ENCODE measurements around the gene ROCK2. TPM values are rescaled to one million over a fixed set of nuclear protein-coding genes. Genes with fewer than 3 reads are reported as not detected.

The ROCK2 gene
- total and polyA plus RNA-seq, 10 donors, result 4.0 to 89.6 (median 65.8) TPM

GRCh38 chr2:11307764-11308415 lies 36.5 kb downstream of the ROCK2 start:
- peaks cover 0 to 89% (median 25%) of the 10 kb centered on the region in 6 donors for H3K4me1 ChIP-seq
- no peaks in the 10 kb centered on the region for H3K27me3 ChIP-seq (replicated peaks in 1 of 7)
- 96 to 99% (median 97%) methylated on average over 18 of the region's 18 CpGs for WGBS, 5 donors
- H3K27ac ChIP-seq, result no peak overlapping the region
- intact Hi-C loops (cut with DNase I; ENCODE audit: low total_unique reads), result no loop called here
- TF ChIP-seq POLR2AphosphoS5 (IDR thresholded peaks at IDR 0.05), result no peak
- no peak for TF ChIP-seq CTCF (IDR thresholded peaks at IDR 0.05 in 8 of 11, conservative IDR thresholded peaks at IDR 0.05 in 3 of 11)
- TF ChIP-seq POLR2A (IDR thresholded peaks at IDR 0.05), result no peak
- H3K4me3 ChIP-seq, result no peak overlapping the region
- H3K9me3 ChIP-seq, result no peaks in the 10 kb centered on the region
- no peak for DNase-seq
- no peaks in the 10 kb centered on the region for H3K36me3 ChIP-seq

GRCh38 chr2:11305958-11306357 lies 38.5 kb downstream of the ROCK2 start:
- TF ChIP-seq POLR2AphosphoS5 (IDR thresholded peaks at IDR 0.05) (no peak), CTCF (IDR thresholded peaks at IDR 0.05 in 8 of 11, conservative IDR thresholded peaks at IDR 0.05 in 3 of 11) (no peak), POLR2A (IDR thresholded peaks at IDR 0.05) (no peak)
- DNase-seq, result no peak
- Histone ChIP-seq H3K27ac (no peak overlapping the region), H3K4me1 (peaks cover 0 to 82% (median 21%) of the 10 kb centered on the region in 6 donors), H3K36me3 (no peaks in the 10 kb centered on the region), H3K9me3 (no peaks in the 10 kb centered on the region), H3K4me3 (no peak overlapping the region), H3K27me3 (replicated peaks in 1 of 7) (no peaks in the 10 kb centered on the region)
- 74 to 83% (median 81%) methylated on average over 1 of the region's 1 CpG for WGBS, 5 donors
- intact Hi-C loops (cut with DNase I; ENCODE audit: low total_unique reads), result no loop called here

GRCh38 chr2:11305338-11305737 lies 39.1 kb downstream of the ROCK2 start:
- H3K27me3 ChIP-seq (replicated peaks in 1 of 7), result no peaks in the 10 kb centered on the region
- H3K27ac ChIP-seq, result no peak overlapping the region
- intact Hi-C loops (cut with DNase I; ENCODE audit: low total_unique reads), result no loop called here
- H3K36me3 ChIP-seq, result no peaks in the 10 kb centered on the region
- TF ChIP-seq CTCF (IDR thresholded peaks at IDR 0.05 in 8 of 11, conservative IDR thresholded peaks at IDR 0.05 in 3 of 11) (no peak), POLR2A (IDR thresholded peaks at IDR 0.05) (no peak), POLR2AphosphoS5 (IDR thresholded peaks at IDR 0.05) (no peak)
- H3K4me1 ChIP-seq, result peaks cover 0 to 76% (median 18%) of the 10 kb centered on the region in 6 donors
- 72 to 94% (median 85%) methylated on average over 4 of the region's 4 CpGs for WGBS, 5 donors
- no peaks in the 10 kb centered on the region for H3K9me3 ChIP-seq
- H3K4me3 ChIP-seq, result no peak overlapping the region
- no peak for DNase-seq

GRCh38 chr2:11304476-11304875 lies 40.0 kb downstream of the ROCK2 start:
- intact Hi-C loops (cut with DNase I; ENCODE audit: low total_unique reads), result no loop called here
- peaks cover 0 to 75% (median 18%) of the 10 kb centered on the region in 6 donors for H3K4me1 ChIP-seq
- H3K27ac ChIP-seq, result no peak overlapping the region
- H3K36me3 ChIP-seq, result no peaks in the 10 kb centered on the region
- 86 to 95% (median 93%) methylated on average over 5 of the region's 5 CpGs for WGBS, 5 donors
- TF ChIP-seq POLR2A (IDR thresholded peaks at IDR 0.05) (no peak), POLR2AphosphoS5 (IDR thresholded peaks at IDR 0.05) (no peak), CTCF (IDR thresholded peaks at IDR 0.05 in 8 of 11, conservative IDR thresholded peaks at IDR 0.05 in 3 of 11) (no peak)
- H3K9me3 ChIP-seq, result no peaks in the 10 kb centered on the region
- no peaks in the 10 kb centered on the region for H3K27me3 ChIP-seq (replicated peaks in 1 of 7)
- H3K4me3 ChIP-seq, result no peak overlapping the region
- no peak for DNase-seq
